ENCODE measurements around the gene USP15. TPM values are rescaled to one million over a fixed set of nuclear protein-coding genes. Genes with fewer than 3 reads are reported as not detected.

Gene USP15
- total RNA-seq, 2 donors from 2014 or later = 41.1 to 49.7 TPM

DNA sequence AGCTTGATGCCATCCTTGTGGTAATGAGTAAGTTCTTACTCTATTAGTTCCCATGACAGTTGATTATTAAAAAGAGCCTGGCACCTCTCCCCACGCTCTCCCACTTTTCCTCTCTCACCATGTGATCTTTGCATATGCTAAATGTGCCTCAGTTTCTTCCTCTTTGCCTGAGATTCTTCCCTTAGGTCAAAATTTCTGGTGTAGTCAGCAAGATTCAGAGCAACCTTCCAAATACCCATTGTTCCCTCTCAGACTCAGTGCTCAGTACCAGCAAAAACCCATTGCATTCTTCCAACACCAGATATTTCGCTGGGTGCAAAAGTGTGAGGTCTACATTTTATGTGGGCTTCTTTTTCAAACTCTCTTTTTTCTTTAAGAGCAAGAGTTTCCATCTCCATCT lies 10.8 kb upstream of the USP15 start:
- DNase-seq (ENCODE audit: low spot score) = no peak
- H3K9me3 ChIP-seq = no peaks in the 10 kb centered on the region
- no peaks in the 10 kb centered on the region for H3K27me3 ChIP-seq
- H3K4me3 ChIP-seq = no peak overlapping the region
- no peaks in the 10 kb centered on the region for H3K36me3 ChIP-seq
- TF ChIP-seq, protein P1, sequence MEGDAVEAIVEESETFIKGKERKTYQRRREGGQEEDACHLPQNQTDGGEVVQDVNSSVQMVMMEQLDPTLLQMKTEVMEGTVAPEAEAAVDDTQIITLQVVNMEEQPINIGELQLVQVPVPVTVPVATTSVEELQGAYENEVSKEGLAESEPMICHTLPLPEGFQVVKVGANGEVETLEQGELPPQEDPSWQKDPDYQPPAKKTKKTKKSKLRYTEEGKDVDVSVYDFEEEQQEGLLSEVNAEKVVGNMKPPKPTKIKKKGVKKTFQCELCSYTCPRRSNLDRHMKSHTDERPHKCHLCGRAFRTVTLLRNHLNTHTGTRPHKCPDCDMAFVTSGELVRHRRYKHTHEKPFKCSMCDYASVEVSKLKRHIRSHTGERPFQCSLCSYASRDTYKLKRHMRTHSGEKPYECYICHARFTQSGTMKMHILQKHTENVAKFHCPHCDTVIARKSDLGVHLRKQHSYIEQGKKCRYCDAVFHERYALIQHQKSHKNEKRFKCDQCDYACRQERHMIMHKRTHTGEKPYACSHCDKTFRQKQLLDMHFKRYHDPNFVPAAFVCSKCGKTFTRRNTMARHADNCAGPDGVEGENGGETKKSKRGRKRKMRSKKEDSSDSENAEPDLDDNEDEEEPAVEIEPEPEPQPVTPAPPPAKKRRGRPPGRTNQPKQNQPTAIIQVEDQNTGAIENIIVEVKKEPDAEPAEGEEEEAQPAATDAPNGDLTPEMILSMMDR (IDR thresholded peaks at IDR 0.05) = no peak
- no peaks in the 10 kb centered on the region for H3K4me1 ChIP-seq
- no peak overlapping the region for H3K27ac ChIP-seq

GRCh38 chr12:62250671-62251608 lies 9.3 kb upstream of the USP15 start:
- peak overlapping the region in 1 of 2 donors; percentile 65 for H3K27ac ChIP-seq
- no peak for DNase-seq (ENCODE audit: low spot score)
- no peaks in the 10 kb centered on the region for H3K4me1 ChIP-seq
- H3K27me3 ChIP-seq = no peaks in the 10 kb centered on the region
- no peaks in the 10 kb centered on the region for H3K36me3 ChIP-seq
- TF ChIP-seq, protein P1 (IDR thresholded peaks at IDR 0.05) = no peak
- H3K9me3 ChIP-seq = no peaks in the 10 kb centered on the region
- no peak overlapping the region for H3K4me3 ChIP-seq

DNA sequence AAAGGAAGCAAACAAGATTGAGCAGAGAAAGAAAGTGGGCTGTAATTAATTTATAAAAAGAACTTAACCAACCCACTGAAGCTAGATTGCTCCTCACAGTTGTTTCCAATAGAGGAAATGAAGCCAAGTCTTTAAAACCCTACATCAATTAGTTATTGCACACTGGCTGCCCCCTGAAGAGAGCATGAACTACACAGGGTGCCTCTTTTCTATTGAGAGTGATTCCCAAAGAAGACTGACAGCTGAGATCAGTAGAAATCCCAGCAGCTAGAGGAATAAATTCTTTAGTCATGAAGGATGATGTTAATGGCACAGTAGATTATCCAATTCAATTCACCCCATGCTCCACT lies 8.6 kb upstream of the USP15 start:
- Histone ChIP-seq H3K27ac (peak overlapping the region in 1 of 2 donors; percentile 65), H3K9me3 (no peaks in the 10 kb centered on the region), H3K4me3 (no peak overlapping the region), H3K27me3 (no peaks in the 10 kb centered on the region), H3K36me3 (no peaks in the 10 kb centered on the region), H3K4me1 (no peaks in the 10 kb centered on the region)
- DNase-seq (ENCODE audit: low spot score) = no peak
- TF ChIP-seq, protein P1 (IDR thresholded peaks at IDR 0.05) = no peak

DNA sequence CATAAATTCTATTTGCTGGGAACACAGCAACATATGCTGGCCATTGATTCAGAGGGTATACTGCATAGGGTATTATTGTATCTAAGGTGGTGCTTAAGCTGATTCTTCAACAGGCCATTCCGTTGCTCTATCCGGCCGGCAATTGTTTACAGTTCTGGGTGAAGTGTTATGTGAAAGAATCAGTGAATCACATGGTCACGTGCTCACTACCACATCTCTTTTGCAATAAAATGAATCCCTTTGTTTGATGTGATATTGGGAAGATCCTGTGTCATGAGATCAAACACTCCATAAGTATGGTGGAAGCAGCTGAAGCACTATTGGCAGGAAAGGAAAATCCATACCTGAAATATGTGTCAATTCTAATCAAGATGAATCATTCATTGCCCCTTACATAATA lies 7.6 kb upstream of the USP15 start:
- TF ChIP-seq, protein P1 (IDR thresholded peaks at IDR 0.05) = no peak
- H3K36me3 ChIP-seq = no peaks in the 10 kb centered on the region
- no peaks in the 10 kb centered on the region for H3K4me1 ChIP-seq
- no peak overlapping the region for H3K4me3 ChIP-seq
- DNase-seq (ENCODE audit: low spot score) = no peak
- no peaks in the 10 kb centered on the region for H3K27me3 ChIP-seq
- no peak overlapping the region for H3K27ac ChIP-seq
- no peaks in the 10 kb centered on the region for H3K9me3 ChIP-seq

- H3K36me3 ChIP-seq = no peaks in the 10 kb centered on the region
- DNase-seq (ENCODE audit: low spot score) = no peak
- no peaks in the 10 kb centered on the region for H3K9me3 ChIP-seq
- H3K4me1 ChIP-seq = peaks cover 0 to 6% of the 10 kb centered on the region in 2 donors
- no peak overlapping the region for H3K4me3 ChIP-seq
- no peak overlapping the region for H3K27ac ChIP-seq
- H3K27me3 ChIP-seq = no peaks in the 10 kb centered on the region
- TF ChIP-seq, protein P1 (IDR thresholded peaks at IDR 0.05) = no peak
Measured at GRCh38 chr12:62254967-62255366, 5.2 kb upstream of the USP15 start.

Measured in right atrium auricular region (tissue), 2 donors.